ENCODE data around the gene SERTAD4. TPM values are rescaled to one million over a fixed set of nuclear protein-coding genes. Genes with fewer than 3 reads are reported as not detected.

The SERTAD4 gene
- total RNA-seq, 2 experiments from 2014 or later: not detected

Other genes starting within 250 kb of the SERTAD4 start
- gene HHAT, start 96.1 kb downstream of the SERTAD4 start, total RNA-seq: 1 to 10 TPM; 1.6 to 1.8 TPM